HG02798 (cell line): ENCODE data around the gene OPTN.
"Not testable (repeated sequence)": the region's sequence is repeated elsewhere in the genome, so short reads cannot be mapped to it uniquely, and the experiment has no call there.

ENCODE experiments used
- ATAC-seq: cut with Tn5 transposase; IDR thresholded peaks from one replicate; pipeline ENCODE4 v1.9.1; 2021; ENCODE audit warnings: mild to moderate bottlenecking; ENCODE audit not compliant: unreplicated experiment, poor library complexity

Gene OPTN

DNA sequence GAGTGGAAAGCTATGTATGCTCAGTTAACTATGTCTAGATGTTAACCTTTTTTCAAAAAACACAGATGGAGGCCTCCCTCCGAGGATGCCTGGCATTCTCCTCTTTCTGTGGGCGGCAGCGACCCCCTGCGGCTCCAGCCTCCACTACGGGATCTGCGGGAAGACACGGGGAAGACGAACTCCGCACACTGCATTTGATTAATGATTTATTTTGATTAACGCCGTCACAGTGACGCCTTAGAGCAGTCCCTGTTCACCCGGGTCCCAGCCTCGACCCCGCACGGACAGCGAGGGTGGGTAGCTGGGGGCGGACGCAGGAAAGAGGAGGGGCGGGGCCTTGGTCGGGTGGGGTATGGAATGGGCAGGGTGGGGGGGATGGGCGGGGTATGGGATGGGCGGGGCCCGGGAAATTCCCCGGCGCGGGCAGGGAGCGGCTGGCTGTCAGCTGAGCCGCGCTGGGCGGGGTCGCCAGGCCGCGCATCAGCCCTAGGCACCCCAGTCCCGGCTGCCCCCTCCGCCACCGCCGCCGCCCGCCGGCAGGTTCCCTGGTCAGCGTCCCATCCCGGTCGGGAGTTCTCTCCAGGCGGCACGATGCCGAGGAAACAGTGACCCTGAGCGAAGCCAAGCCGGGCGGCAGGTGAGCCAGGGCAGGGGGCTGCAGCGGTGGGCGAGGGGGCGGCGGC lies at the start of gene OPTN:
Gene OPTN, plus strand, starts transcription at position 498 of the 683 bp plus-strand sequence. CDS start 8,960 bp downstream, outside the sequence.
- peak; percentile 72 for ATAC-seq

DNA sequence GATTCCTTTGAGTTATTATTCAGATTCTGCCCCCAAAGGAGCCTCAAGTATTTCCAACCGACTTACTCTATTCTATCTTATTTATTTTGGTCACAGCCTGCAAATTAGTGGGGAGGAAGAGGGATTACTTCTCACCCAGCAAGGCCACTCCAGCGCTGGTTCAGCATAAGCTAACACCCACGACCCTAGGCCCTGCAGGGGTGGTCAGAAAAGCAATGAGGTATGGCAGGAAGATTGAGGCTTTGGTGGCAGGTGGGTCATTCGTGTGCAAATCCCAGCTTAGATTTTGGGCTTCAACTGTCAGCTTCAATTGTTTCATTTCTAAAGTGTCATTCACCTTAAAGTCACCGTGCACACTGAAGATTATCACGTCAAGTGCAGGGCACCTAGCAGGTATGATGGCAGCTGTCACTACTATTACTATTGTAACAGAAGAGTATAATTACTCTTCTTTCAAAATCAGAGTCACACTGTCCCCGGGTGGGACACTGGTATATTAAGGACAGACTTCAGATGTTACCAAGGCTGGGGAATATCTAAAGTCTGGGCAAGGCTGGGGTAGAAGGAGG lies 48.8 kb upstream of the OPTN start:
- no peak for ATAC-seq

DNA sequence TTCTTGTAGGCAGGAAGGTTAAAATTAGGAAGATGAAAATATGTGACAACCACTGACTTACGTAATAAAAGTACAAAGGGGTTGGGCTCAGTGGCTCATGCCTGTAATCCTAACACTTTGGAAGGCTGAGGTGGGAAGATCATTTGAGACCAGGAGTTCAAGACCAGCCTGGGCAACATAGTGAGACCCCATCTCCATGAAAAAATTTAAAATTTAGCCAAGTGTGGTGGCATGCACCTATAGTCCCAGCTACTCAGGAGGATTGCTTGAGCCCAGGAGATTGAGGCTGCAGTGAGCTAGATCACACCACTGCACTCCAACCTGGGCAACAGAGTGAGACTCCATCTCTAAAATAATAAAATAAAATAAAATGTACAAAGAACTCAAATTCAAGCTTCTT lies 46.8 kb upstream of the OPTN start:
- not testable (repeated sequence) for ATAC-seq

DNA sequence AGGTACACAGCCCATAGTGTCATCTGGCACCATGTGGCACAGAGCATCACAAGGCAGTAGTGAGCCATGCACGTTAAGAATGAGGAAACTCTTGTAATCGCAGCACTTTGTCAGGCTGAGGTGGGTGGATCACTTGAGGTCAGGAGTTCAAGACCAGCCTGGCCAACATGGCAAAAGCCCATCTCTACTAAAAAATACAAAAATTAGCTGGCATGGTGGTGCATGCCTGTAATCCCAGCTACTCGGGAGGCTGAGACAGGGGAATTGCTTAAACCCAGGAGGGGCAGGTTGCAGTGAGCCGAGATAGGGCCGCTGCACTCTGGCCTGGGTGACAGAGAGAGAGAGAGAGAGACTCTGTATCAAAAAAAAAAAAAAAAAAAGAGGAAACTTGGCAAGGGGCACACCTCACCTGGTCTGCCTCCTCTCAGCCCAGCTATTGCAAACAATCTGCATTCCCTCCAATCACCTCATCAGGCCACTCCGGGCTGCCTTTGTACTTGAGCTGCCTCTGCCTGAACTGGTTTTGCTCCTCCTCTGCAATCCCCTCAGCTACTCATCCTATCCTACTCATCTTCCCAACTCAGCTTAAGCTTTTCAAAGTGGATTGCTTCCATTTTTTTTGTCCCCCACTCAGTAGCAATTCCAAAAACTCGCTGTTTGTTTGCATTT lies 46.0 kb upstream of the OPTN start:
- ATAC-seq, result no peak

DNA sequence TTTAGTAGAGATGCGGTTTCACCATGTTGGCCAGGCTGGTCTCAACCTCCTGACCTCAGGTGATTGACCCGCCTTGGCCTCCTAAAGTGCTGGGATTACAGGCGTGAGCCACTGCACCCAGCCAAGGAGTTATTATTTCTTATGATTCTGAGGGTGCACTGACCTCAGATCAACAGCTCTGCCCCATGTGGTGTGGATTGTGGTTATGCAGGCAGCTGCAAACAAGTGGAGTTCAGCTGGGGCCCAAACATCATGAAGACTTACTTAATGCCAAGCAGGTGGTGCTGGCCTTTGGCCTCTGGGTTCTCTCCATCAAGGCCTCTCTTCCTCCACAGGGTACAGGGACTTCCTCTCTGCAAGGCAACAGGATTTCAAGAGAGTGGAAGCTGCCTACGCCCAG lies 45.1 kb upstream of the OPTN start:
- ATAC-seq, result no peak

DNA sequence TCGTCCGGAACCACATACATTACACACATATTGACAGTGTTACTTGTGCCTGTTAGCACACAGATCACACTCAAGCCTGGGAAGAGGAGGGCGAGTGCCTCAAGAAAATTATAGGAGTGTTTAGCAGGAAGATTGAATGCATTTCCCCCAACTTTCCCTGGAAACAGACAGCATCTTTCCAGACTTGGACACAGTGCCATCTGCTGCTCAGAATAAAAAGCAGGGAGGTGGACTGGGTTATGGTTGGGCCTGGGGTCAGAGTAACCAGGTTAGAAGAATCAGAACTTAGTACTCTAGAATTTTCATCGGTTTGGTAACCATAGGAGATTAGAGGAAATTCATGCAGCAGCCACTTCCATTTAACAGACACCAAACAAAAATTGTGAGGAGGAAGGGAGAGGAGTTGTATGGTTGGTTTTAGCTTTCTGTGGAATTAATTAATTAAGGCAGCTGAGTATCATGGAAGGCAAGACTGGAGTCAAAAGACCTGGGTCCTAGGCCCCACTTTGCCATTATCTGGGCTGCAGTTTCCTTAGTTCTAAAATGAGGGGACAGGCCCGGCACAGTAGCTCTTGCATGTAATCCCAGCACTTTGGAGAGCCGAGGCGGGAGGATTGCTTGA lies 43.4 kb upstream of the OPTN start:
- ATAC-seq, result no peak

DNA sequence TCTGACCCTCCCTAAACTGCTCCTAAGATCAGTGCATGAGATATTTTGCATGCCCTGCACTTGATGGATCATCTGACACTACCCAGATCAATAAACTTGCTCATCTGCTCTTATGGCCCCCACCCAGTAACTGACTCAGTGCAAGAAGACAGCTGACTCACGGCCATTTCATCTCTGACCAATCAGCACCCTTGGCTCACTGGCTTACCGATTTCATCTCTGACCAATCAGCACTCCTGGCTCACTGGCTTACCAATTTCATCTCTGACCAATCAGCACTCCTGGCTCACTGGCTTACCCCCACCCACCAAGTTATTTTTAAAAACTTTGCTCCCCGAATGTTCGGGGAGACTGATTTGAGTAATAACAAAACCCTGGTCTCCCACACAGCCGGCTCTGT lies 37.2 kb upstream of the OPTN start:
- ATAC-seq, result no peak

DNA sequence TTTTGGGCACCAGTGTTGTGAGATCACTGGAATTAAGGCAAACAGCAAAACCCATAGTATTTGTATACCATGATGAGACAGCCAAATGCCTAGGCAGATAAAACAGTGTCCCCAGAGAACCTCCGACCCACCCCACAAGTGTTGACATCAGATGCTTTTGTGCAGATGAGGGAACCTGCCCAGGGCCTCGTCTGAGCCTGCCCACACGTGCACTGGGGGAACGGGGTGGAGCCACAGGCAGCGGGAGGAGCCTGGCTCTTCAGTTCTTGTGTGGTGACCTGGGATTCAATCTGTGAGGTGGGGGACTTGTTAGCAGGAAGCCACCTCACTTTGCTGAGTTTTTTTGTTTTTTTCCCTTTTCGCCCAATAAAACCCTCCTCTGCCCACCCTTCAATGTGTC lies 33.4 kb upstream of the OPTN start:
- no peak for ATAC-seq

DNA sequence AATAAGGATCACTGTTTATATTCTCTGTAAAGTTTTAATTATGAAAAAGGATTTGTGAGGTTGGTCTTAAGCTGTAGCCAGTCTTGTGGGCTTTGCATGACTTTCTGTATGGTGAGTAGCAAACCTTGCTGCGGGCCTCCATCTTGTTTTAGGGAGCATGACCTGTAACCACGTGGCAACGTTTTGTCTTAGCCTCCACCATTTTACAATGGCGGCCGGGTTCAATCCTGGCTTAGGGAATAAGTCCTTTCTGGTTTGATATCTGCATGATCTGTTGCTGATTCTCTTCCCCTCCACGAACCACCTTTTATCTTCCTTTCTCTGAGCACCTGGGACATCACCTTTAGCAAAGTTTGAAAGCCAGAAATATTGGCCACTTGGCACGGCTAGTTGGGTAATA lies 32.5 kb upstream of the OPTN start:
- no peak for ATAC-seq

DNA sequence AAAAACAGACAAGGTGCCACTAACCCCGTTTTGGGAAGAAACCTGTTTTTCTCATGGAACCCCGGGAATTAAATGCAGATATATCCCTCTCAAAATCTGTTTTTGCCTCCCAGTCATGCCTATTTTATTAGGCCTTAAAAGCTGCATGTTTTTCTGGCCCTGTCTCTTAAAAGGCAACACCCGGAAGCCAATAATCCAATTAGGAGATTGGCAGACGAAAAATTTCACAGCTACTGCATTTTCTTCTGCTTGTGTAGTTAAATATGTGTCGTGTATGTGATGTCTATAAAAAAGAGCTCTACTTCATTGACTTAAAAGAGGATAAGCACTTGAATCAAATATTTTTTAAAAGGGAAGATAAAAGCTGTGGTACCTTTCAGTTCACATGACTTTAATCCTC lies 31.9 kb upstream of the OPTN start:
- ATAC-seq, result no peak

DNA sequence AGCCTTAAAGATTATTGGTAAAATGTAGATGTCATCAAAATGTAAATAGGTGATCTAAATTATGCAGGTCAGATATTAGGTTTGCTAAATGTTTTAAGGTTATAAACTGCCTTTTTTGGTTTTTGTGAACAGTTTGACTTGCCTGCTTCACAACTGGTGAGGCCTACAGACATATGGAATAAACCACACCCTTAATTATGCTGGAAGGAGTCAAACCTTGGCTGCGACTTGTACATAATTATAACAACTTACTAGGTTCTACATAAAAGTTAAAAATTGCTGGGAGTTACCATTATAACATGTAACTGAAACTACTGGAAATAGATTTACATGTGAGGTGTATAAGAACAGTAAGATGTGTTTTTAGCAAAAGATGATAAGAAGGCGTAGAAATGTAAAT lies 31.5 kb upstream of the OPTN start:
- no peak for ATAC-seq

DNA sequence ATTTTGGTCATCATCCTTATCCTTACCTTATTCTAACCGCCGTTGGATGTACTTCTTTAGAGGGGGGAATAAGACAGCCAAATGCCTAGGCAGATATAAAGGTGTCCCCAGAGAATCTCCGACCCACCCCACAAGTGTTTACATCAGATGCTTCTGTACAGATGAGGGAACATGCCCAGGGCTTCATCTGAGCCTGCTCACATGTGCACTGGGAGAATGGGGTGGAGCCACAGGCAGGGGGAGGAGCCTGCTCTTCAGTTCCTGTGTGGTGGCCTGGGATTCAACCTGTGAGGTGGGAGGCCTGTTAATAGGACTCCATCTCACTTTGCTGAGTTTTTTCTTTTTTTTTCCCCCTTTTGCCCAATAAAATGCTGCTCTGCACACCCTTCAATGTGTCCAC lies 27.6 kb upstream of the OPTN start:
- ATAC-seq, result no peak

DNA sequence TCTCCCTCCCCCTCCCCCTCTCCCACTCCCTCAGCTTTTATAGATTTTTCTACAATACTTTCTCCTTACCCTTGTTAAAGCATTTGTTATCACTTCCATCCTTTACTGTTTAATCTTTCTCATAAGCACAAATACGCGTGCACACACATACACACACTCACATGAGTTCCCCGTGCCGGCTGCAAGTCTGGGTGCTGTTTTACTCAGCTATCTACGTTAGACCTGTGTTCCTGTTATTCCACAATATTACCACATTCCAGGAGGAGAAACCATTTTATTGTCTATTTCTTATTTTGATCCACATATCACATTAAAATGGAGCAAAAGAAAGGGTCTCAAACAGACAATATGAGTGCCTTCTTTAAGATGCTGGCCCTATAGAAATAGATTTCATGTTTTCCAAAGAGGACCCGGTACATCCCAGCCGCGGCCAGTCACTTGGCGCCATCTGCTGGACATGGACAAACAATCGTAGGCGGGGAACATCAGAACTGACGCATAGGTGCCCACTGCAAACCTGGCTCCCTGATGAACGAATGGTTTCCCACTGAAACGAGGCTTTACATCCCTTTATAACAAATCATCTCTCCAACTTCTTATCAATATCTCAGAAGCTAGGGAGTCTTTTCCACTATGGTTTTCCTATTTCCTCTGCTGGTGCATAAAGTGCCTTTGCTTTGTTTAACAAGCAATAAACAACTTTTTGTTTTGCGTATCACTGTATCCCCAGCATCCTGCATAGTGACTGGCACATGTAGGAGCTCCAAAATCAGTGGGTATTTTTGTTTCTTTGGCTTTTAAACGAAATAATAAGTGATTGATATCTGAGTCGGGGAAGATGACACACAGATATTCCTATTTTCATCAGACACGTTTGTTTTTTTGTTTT lies 25.2 kb upstream of the OPTN start:
- ATAC-seq, result no peak

DNA sequence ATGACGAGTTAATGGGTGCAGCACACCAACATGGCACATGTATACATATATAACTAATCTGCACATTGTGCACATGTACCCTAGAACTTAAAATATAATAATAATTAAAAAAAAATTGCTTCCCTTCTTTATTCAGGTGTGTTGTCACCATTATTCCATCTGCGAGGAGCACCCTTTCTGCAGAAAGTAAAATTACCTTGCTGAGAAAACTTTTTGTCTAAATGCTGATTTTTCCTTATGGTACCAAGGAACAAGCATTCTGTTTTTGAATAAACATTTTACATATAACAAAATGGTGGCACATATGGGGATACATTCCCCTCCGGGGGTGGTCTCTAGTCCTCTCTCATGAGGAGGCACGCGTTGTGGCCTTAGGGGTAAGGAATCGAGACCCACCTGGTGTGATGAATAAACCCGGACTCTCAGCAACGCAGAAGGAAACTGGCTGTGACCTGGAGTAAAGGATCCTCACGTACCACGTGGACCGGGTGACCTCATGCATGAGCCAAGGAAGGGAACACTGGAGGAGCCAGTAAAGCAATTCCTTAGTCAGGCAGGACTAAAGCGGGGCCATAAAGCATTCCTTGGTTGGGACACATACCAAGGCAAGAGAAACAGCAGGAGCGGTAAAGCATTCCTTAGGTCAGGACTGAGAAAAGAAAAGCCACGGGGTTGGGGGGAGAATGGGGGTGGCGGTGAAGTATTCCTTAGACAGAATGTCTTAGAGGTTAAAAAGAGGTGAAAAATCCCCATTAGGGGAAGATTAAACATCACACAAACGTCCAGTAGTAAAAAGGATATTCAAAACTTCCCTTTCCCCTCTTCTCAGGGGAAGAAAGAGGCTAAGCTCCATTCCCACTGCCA lies 20.8 kb upstream of the OPTN start:
- ATAC-seq, result no peak

DNA sequence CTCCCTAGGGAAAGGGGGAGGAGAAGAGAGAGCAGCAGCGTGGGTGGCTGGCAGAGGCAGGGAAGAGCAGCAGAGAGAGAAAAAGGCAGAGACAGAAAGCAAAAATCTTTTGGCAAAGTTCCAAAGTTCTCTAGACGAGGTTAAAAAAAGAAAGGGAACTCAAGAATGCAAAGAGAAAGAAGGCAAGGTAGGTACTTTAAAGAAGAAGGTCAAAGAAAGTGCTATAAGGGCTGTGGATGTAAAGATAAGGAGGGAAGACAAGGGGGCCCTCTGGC lies 20.2 kb upstream of the OPTN start:
- ATAC-seq, result no peak

DNA sequence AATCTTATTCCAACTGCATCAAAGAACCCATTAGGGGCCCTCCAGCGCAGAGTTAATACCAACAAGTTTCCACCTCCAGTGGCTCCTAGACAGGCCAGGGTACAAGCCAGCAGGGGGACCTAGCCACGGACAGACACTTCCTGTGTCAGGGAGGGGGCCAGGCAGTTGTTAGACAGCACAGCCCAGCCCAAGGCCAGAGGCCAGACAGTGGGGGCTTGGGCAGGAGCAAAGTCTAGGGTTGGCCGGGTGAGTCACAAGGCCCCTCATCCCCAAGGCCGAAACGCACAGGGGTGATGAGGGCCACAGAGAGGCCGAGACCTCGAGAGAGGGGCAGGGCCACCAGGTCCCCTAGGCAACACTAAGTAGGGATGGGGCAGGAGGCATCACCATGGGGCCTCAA lies 19.3 kb upstream of the OPTN start:
- ATAC-seq, result no peak

DNA sequence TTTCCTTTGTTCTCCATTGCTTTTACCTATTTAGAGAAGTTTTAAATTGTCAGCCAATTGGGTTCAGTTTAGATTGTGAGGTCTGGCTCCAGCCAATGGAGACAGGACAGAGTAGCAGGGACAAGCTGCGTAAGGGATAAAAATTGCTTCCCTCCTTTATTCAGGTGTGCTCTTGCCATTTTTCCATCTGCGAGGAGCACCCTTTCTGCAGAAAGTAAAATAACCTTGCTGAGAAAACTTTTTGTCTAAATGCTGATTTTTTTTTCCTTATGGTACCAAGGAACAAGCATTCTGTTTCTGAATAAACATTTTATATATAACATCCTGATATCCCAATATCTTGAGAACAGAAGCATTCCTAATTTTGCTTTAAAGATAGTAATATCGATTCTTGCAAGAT lies 16.3 kb upstream of the OPTN start:
- not testable (repeated sequence) for ATAC-seq

DNA sequence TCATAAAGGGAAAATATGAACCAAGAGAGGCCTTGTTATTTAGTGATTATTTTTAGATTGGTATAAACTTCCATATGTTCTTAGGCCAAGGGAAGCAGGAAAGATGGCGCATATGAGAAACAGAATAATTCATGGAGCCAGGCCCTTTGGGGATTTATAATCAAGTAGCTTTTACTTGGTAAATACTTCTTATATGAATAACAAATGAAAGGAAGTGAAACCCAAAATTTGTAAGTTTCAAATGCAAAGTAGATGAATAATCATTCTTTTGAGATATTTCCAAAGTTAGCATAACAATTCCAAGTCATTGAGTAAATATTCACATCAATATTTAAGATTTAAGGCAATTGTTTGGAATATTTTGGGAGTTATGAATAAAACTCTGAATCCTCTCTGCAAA lies 13.9 kb upstream of the OPTN start:
- ATAC-seq, result no peak

DNA sequence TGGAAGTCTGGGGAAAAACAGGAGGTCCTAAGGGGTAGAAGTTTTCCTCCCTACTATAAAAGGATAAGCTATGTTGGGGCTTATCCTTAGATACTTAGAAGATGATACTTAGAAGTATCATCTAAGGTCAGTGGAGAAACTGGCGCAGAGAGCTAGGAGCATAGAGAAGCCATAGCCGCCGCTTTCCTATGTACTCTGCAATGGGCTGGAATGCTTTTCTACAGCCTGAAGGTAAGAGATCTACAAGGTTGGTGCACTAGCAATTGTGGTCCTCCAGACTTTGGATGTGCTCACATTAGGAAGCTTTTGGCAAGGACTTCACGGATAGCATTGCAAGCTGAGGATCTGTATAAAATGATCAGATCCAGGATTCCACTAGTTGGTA lies 12.4 kb upstream of the OPTN start:
- ATAC-seq, result no peak
